Gastrocnemius medialis (tissue), 4 donors: ENCODE data around the gene EDN1. TPM values are rescaled to one million over a fixed set of nuclear protein-coding genes. Genes with fewer than 3 reads are reported as not detected.

Source experiments
- ATAC-seq, 2 donors: fragments of 150-250 bp; one replicate each; pipeline ENCODE4 v1.9.1; 2016
- DNase-seq, 2 donors: peaks; one replicate each; pipeline ENCODE4 v3.0.0-alpha.2; 2019
- H3K27ac ChIP-seq, 4 donors: fragments of 200-600 bp; sonication (generic); 1 replicate in 1 of 4; 2 replicates in 3 of 4; pipeline ENCODE4 v1.5.1; 2016 to 2018; ENCODE audit warnings: mild to moderate bottlenecking in 2 of 4, moderate library complexity in 1 of 4
- H3K27me3 ChIP-seq, 3 donors: fragments of 200-600 bp; sonication (generic) in 2 of 3; 1 replicate in 1 of 3; 2 replicates in 2 of 3; pipeline versions ENCODE4 v1.5.1 to v1.6.0; 2016 to 2019; ENCODE audit warnings: mild to moderate bottlenecking in 1 of 3, moderate library complexity in 1 of 3
- H3K36me3 ChIP-seq, 2 donors: fragments of 200-600 bp; sonication (generic) in 1 of 2; one replicate each; pipeline ENCODE4 v1.5.1; 2017 to 2018
- H3K4me1 ChIP-seq, 2 donors: fragments of 200-600 bp; sonication (generic) in 1 of 2; one replicate each; pipeline ENCODE4 v1.5.1; 2016 to 2017; ENCODE audit warnings: mild to moderate bottlenecking in 2 of 2
- H3K4me3 ChIP-seq, 4 donors: fragments of 200-600 bp; sonication (generic) in 3 of 4; 1 replicate in 1 of 4; 2 replicates in 3 of 4; pipeline ENCODE4 v1.5.1; 2016 to 2019; ENCODE audit warnings: mild to moderate bottlenecking in 2 of 4
- H3K9me3 ChIP-seq, 3 donors: fragments of 200-600 bp; sonication (generic) in 2 of 3; 1 replicate in 1 of 3; 2 replicates in 2 of 3; pipeline ENCODE4 v1.5.1; 2016 to 2019
- POLR2A ChIP-seq, 2 donors: fragments of 450-650 bp; IDR thresholded peaks; one replicate each; pipeline ENCODE4 v1.6.1; 2017; ENCODE audit warnings: antibody characterized with exemption in 2 of 2, mild to moderate bottlenecking in 2 of 2, moderate library complexity in 2 of 2
- in situ Hi-C, 4 donors: fragments of 200-750 bp; cut with MboI; loops; one replicate each; pipeline versions ENCODE4 v1.15.0 to v1.8.0; 2017; ENCODE audit warnings: low sequenced_read_pairs in 4 of 4
- intact Hi-C: fragments of 100-400 bp; cut with DNase I; formaldehyde crosslinking; loops from one replicate; pipeline ENCODE4 v1.15.1; 2023; ENCODE audit warnings: low total_unique reads
- total RNA-seq, 4 donors: library from RNA; depleted of rRNA; stranded (reverse); fragments of >200 nt; gene quantifications; one replicate each; pipeline versions ENCODE4 v1.1.0 to v1.2.3, GENCODE V29; 2016
- TF ChIP-seq, protein P1 (sequence below), 5 experiments: fragments of 450-650 bp in 3 of 5; fragments of 200-600 bp in 2 of 5; sonication (generic) in 2 of 5; IDR thresholded peaks in 4 of 5; conservative IDR thresholded peaks in 1 of 5; 1 replicate in 4 of 5; 2 replicates in 1 of 5; pipeline ENCODE4 v1.5.1; 2016 to 2019; ENCODE audit warnings: antibody characterized with exemption in 5 of 5, mild to moderate bottlenecking in 3 of 5, moderate library complexity in 3 of 5

The EDN1 gene
- total RNA-seq, 4 donors from 2014 or later, result 7.4 to 12.0 (median 9.3) TPM

DNA sequence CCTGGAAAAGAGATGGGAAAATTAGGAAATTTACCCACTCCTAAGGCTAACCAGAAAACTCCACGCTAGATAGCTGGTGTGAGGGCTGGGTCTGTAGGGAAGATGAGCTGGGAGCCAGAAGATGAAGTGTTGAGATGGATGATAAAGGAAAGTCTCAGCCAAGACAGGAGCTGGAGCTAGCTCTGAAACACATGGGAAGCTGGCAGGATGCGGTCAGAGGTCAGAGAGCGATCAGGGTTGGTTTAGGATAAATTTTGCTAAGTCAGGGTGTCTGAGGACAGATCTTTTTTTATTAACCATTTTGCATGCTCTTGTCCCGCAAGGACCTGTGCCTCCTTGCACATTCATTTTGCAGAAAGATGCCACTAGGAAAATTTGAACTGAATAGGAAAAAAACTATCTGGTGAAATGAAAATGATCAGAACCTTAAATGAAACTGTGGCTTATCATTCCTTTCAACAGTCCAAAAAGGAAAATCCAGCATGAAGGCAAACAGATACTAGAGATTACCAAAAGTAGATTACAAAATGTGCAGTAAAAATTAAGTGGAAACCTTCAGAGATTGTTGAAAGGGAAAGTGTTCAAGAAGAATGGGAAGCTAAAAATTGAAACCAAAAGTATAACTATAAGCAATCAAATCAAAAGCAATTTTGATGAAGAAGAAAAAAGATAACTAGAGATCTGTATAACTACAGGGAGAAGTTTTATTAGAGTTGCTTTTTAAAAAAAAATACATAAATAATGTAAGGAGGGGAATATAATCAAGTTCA is 10.7 kb upstream of the EDN1 start:
- Histone ChIP-seq H3K4me1 (no peaks in the 10 kb centered on the region), H3K27ac (no peak overlapping the region), H3K36me3 (no peaks in the 10 kb centered on the region), H3K27me3 (no peaks in the 10 kb centered on the region), H3K4me3 (no peak overlapping the region), H3K9me3 (no peaks in the 10 kb centered on the region)
- ATAC-seq, result no peak
- TF ChIP-seq, protein P1, sequence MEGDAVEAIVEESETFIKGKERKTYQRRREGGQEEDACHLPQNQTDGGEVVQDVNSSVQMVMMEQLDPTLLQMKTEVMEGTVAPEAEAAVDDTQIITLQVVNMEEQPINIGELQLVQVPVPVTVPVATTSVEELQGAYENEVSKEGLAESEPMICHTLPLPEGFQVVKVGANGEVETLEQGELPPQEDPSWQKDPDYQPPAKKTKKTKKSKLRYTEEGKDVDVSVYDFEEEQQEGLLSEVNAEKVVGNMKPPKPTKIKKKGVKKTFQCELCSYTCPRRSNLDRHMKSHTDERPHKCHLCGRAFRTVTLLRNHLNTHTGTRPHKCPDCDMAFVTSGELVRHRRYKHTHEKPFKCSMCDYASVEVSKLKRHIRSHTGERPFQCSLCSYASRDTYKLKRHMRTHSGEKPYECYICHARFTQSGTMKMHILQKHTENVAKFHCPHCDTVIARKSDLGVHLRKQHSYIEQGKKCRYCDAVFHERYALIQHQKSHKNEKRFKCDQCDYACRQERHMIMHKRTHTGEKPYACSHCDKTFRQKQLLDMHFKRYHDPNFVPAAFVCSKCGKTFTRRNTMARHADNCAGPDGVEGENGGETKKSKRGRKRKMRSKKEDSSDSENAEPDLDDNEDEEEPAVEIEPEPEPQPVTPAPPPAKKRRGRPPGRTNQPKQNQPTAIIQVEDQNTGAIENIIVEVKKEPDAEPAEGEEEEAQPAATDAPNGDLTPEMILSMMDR (IDR thresholded peaks at IDR 0.05 in 4 of 5, conservative IDR thresholded peaks at IDR 0.05 in 1 of 5), result no peak
- no peak for TF ChIP-seq POLR2A (IDR thresholded peaks at IDR 0.05)
- in situ Hi-C loops (no loop called here), intact Hi-C loops (loop anchor here (10.0 kb wide), 2 partner anchors 325 to 625 kb away; no protein-coding TSS in a partner anchor)
- DNase-seq, result no peak

DNA sequence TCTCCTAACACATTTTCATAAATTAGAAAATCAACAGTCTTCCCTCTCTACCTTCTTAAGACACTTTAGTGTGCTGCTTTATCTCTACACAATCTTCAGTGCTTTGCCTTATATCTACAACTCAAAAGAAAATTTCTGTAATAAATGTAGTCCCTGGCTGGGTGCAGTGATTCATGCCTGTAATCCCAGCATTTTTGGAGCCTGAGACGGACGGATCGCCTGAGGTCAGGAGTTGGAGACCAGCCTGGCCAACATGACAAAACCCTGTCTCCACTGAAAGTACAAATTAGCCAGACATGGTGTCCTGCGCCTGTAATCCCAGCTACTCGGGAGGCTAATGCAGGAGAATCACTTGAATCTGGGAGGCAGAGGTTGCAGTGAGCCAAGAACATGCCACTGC is 9.7 kb upstream of the EDN1 start:
- no peak overlapping the region for H3K4me3 ChIP-seq
- H3K27me3 ChIP-seq, result no peaks in the 10 kb centered on the region
- no peaks in the 10 kb centered on the region for H3K9me3 ChIP-seq
- H3K4me1 ChIP-seq, result no peaks in the 10 kb centered on the region
- intact Hi-C loops, result loop anchor here (10.0 kb wide), 2 partner anchors 326 to 626 kb away; no protein-coding TSS in a partner anchor
- no peaks in the 10 kb centered on the region for H3K36me3 ChIP-seq
- in situ Hi-C loops, result no loop called here
- ATAC-seq, result no peak
- DNase-seq, result no peak
- TF ChIP-seq, protein P1 (IDR thresholded peaks at IDR 0.05 in 4 of 5, conservative IDR thresholded peaks at IDR 0.05 in 1 of 5), result no peak
- no peak for TF ChIP-seq POLR2A (IDR thresholded peaks at IDR 0.05)
- H3K27ac ChIP-seq, result no peak overlapping the region

DNA sequence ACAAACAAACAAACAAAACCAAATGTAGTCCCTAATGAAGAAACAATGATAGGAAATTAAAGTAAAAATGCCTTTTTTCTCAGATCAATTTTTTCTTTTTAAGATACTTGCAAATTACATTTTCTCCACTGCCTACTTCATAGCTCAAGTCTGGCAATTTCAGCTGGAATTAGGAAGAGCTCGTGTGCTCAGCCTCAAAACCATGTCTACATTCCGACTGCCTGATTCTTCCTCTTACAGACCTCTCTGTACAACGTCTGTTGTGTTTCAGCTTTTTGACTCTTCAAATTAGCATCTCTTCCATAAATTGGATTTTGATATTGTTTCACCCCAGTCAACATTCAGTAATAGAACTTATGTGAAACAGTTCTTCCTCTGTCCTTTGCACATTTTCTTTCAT is 9.3 kb upstream of the EDN1 start:
- no peak for ATAC-seq
- in situ Hi-C loops (no loop called here), intact Hi-C loops (loop anchor here (10.0 kb wide), 2 partner anchors 326 to 626 kb away; no protein-coding TSS in a partner anchor)

DNA sequence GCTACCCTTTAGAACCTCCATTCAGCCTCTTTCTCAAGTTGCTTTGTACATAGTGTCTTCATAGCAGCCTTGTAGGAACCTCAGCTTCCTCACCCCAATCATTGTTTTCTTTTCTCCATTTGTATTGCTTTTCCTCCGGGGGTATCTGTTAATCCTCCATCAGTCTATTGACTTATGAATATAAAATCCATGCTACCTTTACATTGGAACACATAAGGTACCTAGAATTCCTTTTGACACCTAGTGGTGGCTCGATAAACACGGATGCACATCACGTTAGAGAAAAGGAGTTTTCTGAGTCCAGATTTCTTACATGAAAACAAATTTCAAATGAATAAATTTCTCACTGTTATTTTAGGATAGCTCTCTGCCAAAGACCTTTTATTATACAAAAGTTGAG is 6.3 kb upstream of the EDN1 start:
- intact Hi-C loops, result loop anchor here (10.0 kb wide), 2 partner anchors 329 to 629 kb away; no protein-coding TSS in a partner anchor
- H3K27ac ChIP-seq, result no peak overlapping the region

More for the DNA sequence above, 9.3 kb upstream of the EDN1 start:
- no peaks in the 10 kb centered on the region for H3K4me1 ChIP-seq
- no peaks in the 10 kb centered on the region for H3K9me3 ChIP-seq
- no peak overlapping the region for H3K4me3 ChIP-seq
- no peak for DNase-seq
- H3K36me3 ChIP-seq, result no peaks in the 10 kb centered on the region
- H3K27me3 ChIP-seq, result no peaks in the 10 kb centered on the region
- no peak for TF ChIP-seq POLR2A (IDR thresholded peaks at IDR 0.05)
- TF ChIP-seq, protein P1 (IDR thresholded peaks at IDR 0.05 in 4 of 5, conservative IDR thresholded peaks at IDR 0.05 in 1 of 5), result no peak
- no peak overlapping the region for H3K27ac ChIP-seq

More for the DNA sequence above, 6.3 kb upstream of the EDN1 start:
- no peaks in the 10 kb centered on the region for H3K27me3 ChIP-seq
- no peak overlapping the region for H3K4me3 ChIP-seq
- no peaks in the 10 kb centered on the region for H3K36me3 ChIP-seq
- H3K9me3 ChIP-seq, result no peaks in the 10 kb centered on the region
- DNase-seq, result no peak
- TF ChIP-seq, protein P1 (IDR thresholded peaks at IDR 0.05 in 4 of 5, conservative IDR thresholded peaks at IDR 0.05 in 1 of 5), result no peak
- no peak for TF ChIP-seq POLR2A (IDR thresholded peaks at IDR 0.05)
- in situ Hi-C loops, result no loop called here
- H3K4me1 ChIP-seq, result no peaks in the 10 kb centered on the region
- no peak for ATAC-seq
